ENCODE measurements around the gene TASP1. TPM values are rescaled to one million over a fixed set of nuclear protein-coding genes. Genes with fewer than 3 reads are reported as not detected.

TASP1 gene
- total and polyA plus RNA-seq, 2 donors (not counting 3 experiments of a cell fraction or from before 2014, with no cell fraction given), result 3.5 to 8.9 TPM

DNA sequence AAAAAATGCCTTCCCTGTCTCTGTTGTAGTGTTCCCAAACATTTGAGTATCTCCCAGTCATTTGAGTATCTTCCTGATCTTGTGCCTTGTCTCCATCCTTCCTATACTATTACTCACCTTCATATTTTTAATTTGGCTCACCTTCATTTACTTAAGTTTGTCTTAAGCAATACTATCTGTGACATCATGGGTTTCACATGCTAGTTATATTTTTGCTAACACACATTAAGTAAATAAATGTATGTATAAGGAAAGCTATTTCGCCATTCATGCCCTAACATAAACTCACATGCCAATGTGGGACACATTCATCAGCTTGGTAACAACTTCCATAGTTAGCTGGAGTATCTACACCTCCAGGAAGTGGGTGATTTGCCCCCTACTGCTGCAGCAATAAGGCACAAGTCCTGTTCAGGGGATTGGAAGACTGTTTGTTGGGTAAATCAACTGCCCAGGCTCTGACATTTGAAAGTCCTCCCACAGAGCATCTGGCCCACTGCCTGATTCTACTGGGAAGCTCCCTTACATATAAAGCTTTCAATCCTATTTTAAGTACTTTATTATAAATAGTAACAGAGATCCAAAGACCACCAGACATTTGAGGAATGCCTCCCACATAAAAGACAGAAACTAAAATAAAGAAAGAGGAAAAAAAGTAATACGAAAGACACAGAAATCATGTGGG is 285.3 kb downstream of the TASP1 start:
- H2AFZ ChIP-seq (ENCODE audit: low read depth, low read length), result no peak overlapping the region
- no peaks in the 10 kb centered on the region for H3K9me3 ChIP-seq (replicated peaks; ENCODE audit: control insufficient read depth, insufficient read depth, low read length)
- no peak overlapping the region for H3K9ac ChIP-seq (replicated peaks; ENCODE audit: extremely low read depth, insufficient read depth, low read length)
- no peak overlapping the region for H3K27ac ChIP-seq (ENCODE audit: insufficient read depth, low read depth, low read length)
- BruUV-seq (replicated peaks), result no TSS peak
- H3K36me3 ChIP-seq (ENCODE audit: control insufficient read depth in 2 of 2, extremely low read depth in 1 of 2, insufficient read depth in 2 of 2, low read length in 2 of 2), result no peaks in the 10 kb centered on the region
- dilution Hi-C loops (cut with MboI; ENCODE audit: extremely low pct_ligation_motif_present, low sequenced_read_pairs) (no loop called here), intact Hi-C loops (cut with micrococcal nuclease) (no loop called here)
- H3K4me2 ChIP-seq (ENCODE audit: insufficient read depth, low read length), result no peak overlapping the region
- H3K9me1 ChIP-seq (replicated peaks; ENCODE audit: control insufficient read depth, extremely low read depth, insufficient read depth, low read length), result no peaks in the 10 kb centered on the region
- POLR2A ChIA-PET, result no interaction called here
- TF ChIP-seq GATA2 (IDR thresholded peaks at IDR 0.05; ENCODE audit: insufficient read depth, insufficient read length, low read depth, low read length) (no peak), POLR2AphosphoS5 (IDR thresholded peaks at IDR 0.05; ENCODE audit: insufficient read depth, low read depth, low read length) (no peak)
- TF ChIP-seq, protein P1, sequence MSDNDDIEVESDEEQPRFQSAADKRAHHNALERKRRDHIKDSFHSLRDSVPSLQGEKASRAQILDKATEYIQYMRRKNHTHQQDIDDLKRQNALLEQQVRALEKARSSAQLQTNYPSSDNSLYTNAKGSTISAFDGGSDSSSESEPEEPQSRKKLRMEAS (IDR thresholded peaks at IDR 0.05; ENCODE audit: insufficient read depth, insufficient read length), result no peak
- CTCF ChIA-PET, result no interaction called here
- no peak overlapping the region for H3K4me3 ChIP-seq (replicated peaks in 1 of 3; ENCODE audit: insufficient read depth in 1 of 3, low read depth in 1 of 3, low read length in 3 of 3)
- DNase-seq (ENCODE audit: low read depth, low spot score) (no peak), FAIRE-seq (no peak)
- H3K4me1 ChIP-seq (ENCODE audit: control insufficient read depth, extremely low read depth, insufficient read depth, low read length), result no peaks in the 10 kb centered on the region
- no peaks in the 10 kb centered on the region for H3K79me2 ChIP-seq (ENCODE audit: control insufficient read depth, insufficient read depth, low read length)
- H4K20me1 ChIP-seq (replicated peaks; ENCODE audit: control insufficient read depth, extremely low read depth, insufficient read depth, low read length), result no peaks in the 10 kb centered on the region
- H3K27me3 ChIP-seq (ENCODE audit: control insufficient read depth in 2 of 2, insufficient read depth in 2 of 2, low read length in 2 of 2), result peaks cover 0 to 2% of the 10 kb centered on the region in 2 experiments

DNA sequence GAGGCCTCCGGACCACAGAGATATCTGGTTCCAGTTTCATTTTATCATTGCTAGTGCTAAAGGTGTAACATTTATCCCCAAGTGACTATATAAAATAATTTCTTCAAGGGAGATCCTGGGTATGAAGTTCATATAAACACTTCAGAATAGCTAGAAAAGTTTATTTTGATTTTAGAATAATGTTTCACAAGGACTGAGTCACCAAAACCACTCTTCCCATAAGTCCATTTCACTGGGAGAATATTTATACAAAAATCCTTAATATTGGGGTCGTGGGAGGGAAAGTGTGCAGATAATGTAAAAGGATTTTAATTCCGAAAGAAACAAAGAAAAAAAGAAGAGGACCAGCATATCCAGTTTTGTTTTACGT is 289.5 kb downstream of the TASP1 start:
- Histone ChIP-seq H3K9ac (replicated peaks; ENCODE audit: extremely low read depth, insufficient read depth, low read length) (no peak overlapping the region), H3K4me3 (replicated peaks in 1 of 3; ENCODE audit: insufficient read depth in 1 of 3, low read depth in 1 of 3, low read length in 3 of 3) (no peak overlapping the region), H3K36me3 (ENCODE audit: control insufficient read depth in 2 of 2, extremely low read depth in 1 of 2, insufficient read depth in 2 of 2, low read length in 2 of 2) (no peaks in the 10 kb centered on the region), H3K27me3 (ENCODE audit: control insufficient read depth in 2 of 2, insufficient read depth in 2 of 2, low read length in 2 of 2) (peaks cover 0 to 2% of the 10 kb centered on the region in 2 experiments), H3K9me1 (replicated peaks; ENCODE audit: control insufficient read depth, extremely low read depth, insufficient read depth, low read length) (no peaks in the 10 kb centered on the region), H3K4me2 (ENCODE audit: insufficient read depth, low read length) (no peak overlapping the region), H4K20me1 (replicated peaks; ENCODE audit: control insufficient read depth, extremely low read depth, insufficient read depth, low read length) (no peaks in the 10 kb centered on the region), H3K4me1 (ENCODE audit: control insufficient read depth, extremely low read depth, insufficient read depth, low read length) (no peaks in the 10 kb centered on the region), H2AFZ (ENCODE audit: low read depth, low read length) (no peak overlapping the region), H3K79me2 (ENCODE audit: control insufficient read depth, insufficient read depth, low read length) (no peaks in the 10 kb centered on the region), H3K9me3 (replicated peaks; ENCODE audit: control insufficient read depth, insufficient read depth, low read length) (no peaks in the 10 kb centered on the region), H3K27ac (ENCODE audit: insufficient read depth, low read depth, low read length) (no peak overlapping the region)
- no peak for TF ChIP-seq FOS (IDR thresholded peaks at IDR 0.05; ENCODE audit: borderline replicate concordance, insufficient read depth, low read length)
- no peak for TF ChIP-seq POLR2A (IDR thresholded peaks at IDR 0.05; ENCODE audit: low read depth, low read length)
- TF ChIP-seq, protein P1 (IDR thresholded peaks at IDR 0.05; ENCODE audit: insufficient read depth, insufficient read length), result no peak
- no peak for TF ChIP-seq EZH2 (IDR thresholded peaks at IDR 0.05; ENCODE audit: borderline replicate concordance, low read depth, low read length, severe bottlenecking)
- TF ChIP-seq POLR2AphosphoS5 (IDR thresholded peaks at IDR 0.05; ENCODE audit: insufficient read depth, low read depth, low read length), result no peak
- TF ChIP-seq MYC (IDR thresholded peaks at IDR 0.05; ENCODE audit: low read depth, low read length), result no peak
- TF ChIP-seq JUN (IDR thresholded peaks at IDR 0.05; ENCODE audit: borderline replicate concordance, insufficient read depth, insufficient read length, low read depth), result no peak
- TF ChIP-seq, protein P2, sequence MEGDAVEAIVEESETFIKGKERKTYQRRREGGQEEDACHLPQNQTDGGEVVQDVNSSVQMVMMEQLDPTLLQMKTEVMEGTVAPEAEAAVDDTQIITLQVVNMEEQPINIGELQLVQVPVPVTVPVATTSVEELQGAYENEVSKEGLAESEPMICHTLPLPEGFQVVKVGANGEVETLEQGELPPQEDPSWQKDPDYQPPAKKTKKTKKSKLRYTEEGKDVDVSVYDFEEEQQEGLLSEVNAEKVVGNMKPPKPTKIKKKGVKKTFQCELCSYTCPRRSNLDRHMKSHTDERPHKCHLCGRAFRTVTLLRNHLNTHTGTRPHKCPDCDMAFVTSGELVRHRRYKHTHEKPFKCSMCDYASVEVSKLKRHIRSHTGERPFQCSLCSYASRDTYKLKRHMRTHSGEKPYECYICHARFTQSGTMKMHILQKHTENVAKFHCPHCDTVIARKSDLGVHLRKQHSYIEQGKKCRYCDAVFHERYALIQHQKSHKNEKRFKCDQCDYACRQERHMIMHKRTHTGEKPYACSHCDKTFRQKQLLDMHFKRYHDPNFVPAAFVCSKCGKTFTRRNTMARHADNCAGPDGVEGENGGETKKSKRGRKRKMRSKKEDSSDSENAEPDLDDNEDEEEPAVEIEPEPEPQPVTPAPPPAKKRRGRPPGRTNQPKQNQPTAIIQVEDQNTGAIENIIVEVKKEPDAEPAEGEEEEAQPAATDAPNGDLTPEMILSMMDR (IDR thresholded peaks at IDR 0.05; ENCODE audit: extremely low read depth in 1 of 2, insufficient read depth in 1 of 2, low read depth in 1 of 2, low read length in 2 of 2), result no peak
- TF ChIP-seq GATA2 (IDR thresholded peaks at IDR 0.05; ENCODE audit: insufficient read depth, insufficient read length, low read depth, low read length), result no peak
- ChIA-PET POLR2A (no interaction called here), CTCF (no interaction called here)
- FAIRE-seq (no peak), DNase-seq (ENCODE audit: low read depth, low spot score) (no peak)
- dilution Hi-C loops (cut with MboI; ENCODE audit: extremely low pct_ligation_motif_present, low sequenced_read_pairs) (no loop called here), intact Hi-C loops (cut with micrococcal nuclease) (no loop called here)
- BruUV-seq (replicated peaks), result no TSS peak

Measured in endothelial cell of umbilical vein (primary cell).